ENCODE data around the gene BCL7B. TPM values are rescaled to one million over a fixed set of nuclear protein-coding genes. Genes with fewer than 3 reads are reported as not detected.

BCL7B gene
- total RNA-seq, 1 experiment from 2014 or later = 41.0 TPM

DNA sequence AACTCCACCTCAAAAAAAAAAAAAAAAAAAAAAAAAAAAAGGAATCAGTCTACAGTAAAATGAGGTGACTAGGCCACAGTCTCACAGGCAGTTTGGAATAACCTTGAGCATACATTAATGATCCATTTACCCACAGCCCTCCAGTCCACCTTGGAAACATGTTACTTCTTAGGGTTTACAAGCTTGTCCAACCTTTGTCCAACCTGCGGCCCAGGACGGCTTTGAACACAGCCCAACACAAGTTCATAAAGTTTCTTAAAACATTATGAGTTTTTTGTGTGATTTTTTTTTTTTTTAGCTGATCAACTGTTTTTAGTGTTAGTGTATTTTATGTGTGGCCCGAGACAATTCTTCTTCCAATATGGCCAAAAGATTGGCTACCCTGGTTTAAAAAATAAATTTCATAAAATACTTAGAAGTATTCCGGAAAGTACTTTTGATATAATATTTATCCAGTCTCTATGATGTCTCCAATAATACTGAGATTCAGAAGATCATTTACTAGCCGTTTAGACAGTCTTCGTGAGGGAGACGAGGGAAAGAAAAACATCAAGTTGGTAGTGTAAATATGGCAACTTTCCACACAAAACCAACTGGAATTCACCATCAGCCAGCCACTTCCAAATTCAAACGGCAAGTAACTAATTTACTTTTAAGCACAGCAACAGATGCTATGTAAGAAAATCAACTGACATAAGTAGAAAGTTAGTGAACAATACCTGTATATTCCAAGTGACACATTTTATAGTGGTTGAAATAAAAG, 45.3 kb downstream of the BCL7B start:
- H4K20me1 ChIP-seq (ENCODE audit: low read length) = peaks cover 28% of the 10 kb centered on the region
- no peaks in the 10 kb centered on the region for H3K9me2 ChIP-seq (replicated peaks; ENCODE audit: low read length)
- H3F3A ChIP-seq (ENCODE audit: low read length, unreplicated experiment) = no peaks in the 10 kb centered on the region
- no peaks in the 10 kb centered on the region for H3K9me3 ChIP-seq (ENCODE audit: low read length)
- intact Hi-C loops (cut with micrococcal nuclease) = no loop called here
- no peak overlapping the region for H2AFZ ChIP-seq (ENCODE audit: low read length)
- H3K4me2 ChIP-seq (ENCODE audit: low read length) = no peak overlapping the region
- H3K4me1 ChIP-seq (ENCODE audit: insufficient read depth, low read length) = no peaks in the 10 kb centered on the region
- H3K27ac ChIP-seq (ENCODE audit: low read length) = no peak overlapping the region
- H3K79me2 ChIP-seq (ENCODE audit: low read length) = peaks cover 73% of the 10 kb centered on the region
- H3K36me3 ChIP-seq (ENCODE audit: low read depth, low read length) = peaks cover 45% of the 10 kb centered on the region
- ChIA-PET CTCF (no interaction called here), POLR2A (ENCODE audit: unreplicated experiment) (no interaction called here)
- no peak overlapping the region for H3K9ac ChIP-seq (ENCODE audit: low read length)
- no peak for ATAC-seq
- no peak overlapping the region for H3K4me3 ChIP-seq (ENCODE audit: low read length)
- no TSS peak for BruUV-seq (replicated peaks)
- H3K27me3 ChIP-seq (ENCODE audit: low read length) = no peaks in the 10 kb centered on the region
- TF ChIP-seq, protein P1, sequence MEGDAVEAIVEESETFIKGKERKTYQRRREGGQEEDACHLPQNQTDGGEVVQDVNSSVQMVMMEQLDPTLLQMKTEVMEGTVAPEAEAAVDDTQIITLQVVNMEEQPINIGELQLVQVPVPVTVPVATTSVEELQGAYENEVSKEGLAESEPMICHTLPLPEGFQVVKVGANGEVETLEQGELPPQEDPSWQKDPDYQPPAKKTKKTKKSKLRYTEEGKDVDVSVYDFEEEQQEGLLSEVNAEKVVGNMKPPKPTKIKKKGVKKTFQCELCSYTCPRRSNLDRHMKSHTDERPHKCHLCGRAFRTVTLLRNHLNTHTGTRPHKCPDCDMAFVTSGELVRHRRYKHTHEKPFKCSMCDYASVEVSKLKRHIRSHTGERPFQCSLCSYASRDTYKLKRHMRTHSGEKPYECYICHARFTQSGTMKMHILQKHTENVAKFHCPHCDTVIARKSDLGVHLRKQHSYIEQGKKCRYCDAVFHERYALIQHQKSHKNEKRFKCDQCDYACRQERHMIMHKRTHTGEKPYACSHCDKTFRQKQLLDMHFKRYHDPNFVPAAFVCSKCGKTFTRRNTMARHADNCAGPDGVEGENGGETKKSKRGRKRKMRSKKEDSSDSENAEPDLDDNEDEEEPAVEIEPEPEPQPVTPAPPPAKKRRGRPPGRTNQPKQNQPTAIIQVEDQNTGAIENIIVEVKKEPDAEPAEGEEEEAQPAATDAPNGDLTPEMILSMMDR (conservative IDR thresholded peaks at IDR 0.05; ENCODE audit: low read depth, low read length) = no peak
- TF ChIP-seq EZH2phosphoT487 (IDR thresholded peaks at IDR 0.05; ENCODE audit: borderline replicate concordance, low read length) (no peak), EZH2 (IDR thresholded peaks at IDR 0.05; ENCODE audit: low read length, unreplicated experiment) (no peak)
- DNase-seq = no peak

DNA sequence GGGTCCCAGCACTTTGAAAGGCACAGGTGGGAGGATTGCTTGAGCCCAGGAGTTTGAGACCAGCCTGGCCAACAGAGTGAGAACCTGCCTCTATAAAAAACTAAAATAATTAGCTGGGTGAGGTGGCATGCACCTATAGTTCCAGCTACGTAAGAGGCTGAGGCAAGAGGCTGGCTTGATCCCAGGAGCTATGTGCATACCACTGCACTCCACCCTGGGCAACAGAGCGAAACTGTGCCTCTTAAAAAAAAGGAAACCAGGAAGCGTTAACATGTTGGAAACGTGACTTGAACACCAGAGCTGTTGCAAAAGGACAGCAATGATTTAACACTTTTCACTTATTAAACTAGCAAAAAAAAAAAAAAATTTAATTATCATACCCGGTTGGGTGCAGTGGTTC, 48.0 kb downstream of the BCL7B start:
- Histone ChIP-seq H3K9ac (ENCODE audit: low read length) (no peak overlapping the region), H3K9me3 (ENCODE audit: low read length) (no peaks in the 10 kb centered on the region), H3F3A (ENCODE audit: low read length, unreplicated experiment) (no peaks in the 10 kb centered on the region), H3K9me2 (replicated peaks; ENCODE audit: low read length) (no peaks in the 10 kb centered on the region), H3K4me1 (ENCODE audit: insufficient read depth, low read length) (no peaks in the 10 kb centered on the region), H3K36me3 (ENCODE audit: low read depth, low read length) (peaks cover 42% of the 10 kb centered on the region), H2AFZ (ENCODE audit: low read length) (no peak overlapping the region), H4K20me1 (ENCODE audit: low read length) (peaks cover 19% of the 10 kb centered on the region), H3K4me2 (ENCODE audit: low read length) (no peak overlapping the region), H3K27ac (ENCODE audit: low read length) (no peak overlapping the region), H3K4me3 (ENCODE audit: low read length) (no peak overlapping the region), H3K79me2 (ENCODE audit: low read length) (peaks cover 53% of the 10 kb centered on the region), H3K27me3 (ENCODE audit: low read length) (no peaks in the 10 kb centered on the region)
- CTCF ChIA-PET = no interaction called here
- no peak for ATAC-seq
- DNase-seq = no peak
- BruUV-seq (replicated peaks) = no TSS peak
- POLR2A ChIA-PET (ENCODE audit: unreplicated experiment) = no interaction called here
- intact Hi-C loops (cut with micrococcal nuclease) = no loop called here
- TF ChIP-seq EZH2phosphoT487 (IDR thresholded peaks at IDR 0.05; ENCODE audit: borderline replicate concordance, low read length) = no peak

DNA sequence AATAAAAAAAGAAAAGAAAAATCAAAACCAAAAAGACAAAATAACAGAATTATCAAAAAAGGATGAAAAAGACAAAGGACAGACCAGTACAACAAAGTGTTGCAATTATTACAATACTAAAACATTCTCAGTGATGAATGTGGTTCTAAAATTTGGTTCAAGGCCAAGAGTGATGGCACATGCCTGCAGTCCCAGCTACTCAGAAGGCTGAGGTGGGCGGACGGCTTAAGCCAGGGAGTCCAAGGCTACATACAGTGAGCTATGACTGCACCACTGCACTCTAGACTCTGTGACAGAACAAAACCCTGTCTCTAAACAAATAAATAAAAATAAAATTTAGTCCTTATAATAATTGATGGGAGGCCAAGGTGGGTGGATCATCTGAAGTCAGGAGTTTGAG, 49.9 kb downstream of the BCL7B start:
- DNase-seq = no peak
- POLR2A ChIA-PET (ENCODE audit: unreplicated experiment) = no interaction called here

More for the DNA sequence above, 49.9 kb downstream of the BCL7B start:
- Histone ChIP-seq H3K4me3 (ENCODE audit: low read length) (no peak overlapping the region), H3K36me3 (ENCODE audit: low read depth, low read length) (peaks cover 53% of the 10 kb centered on the region), H4K20me1 (ENCODE audit: low read length) (peaks cover 11% of the 10 kb centered on the region), H3K9me2 (replicated peaks; ENCODE audit: low read length) (no peaks in the 10 kb centered on the region), H3K4me2 (ENCODE audit: low read length) (no peak overlapping the region), H3K27me3 (ENCODE audit: low read length) (no peaks in the 10 kb centered on the region), H3K9me3 (ENCODE audit: low read length) (no peaks in the 10 kb centered on the region), H3K9ac (ENCODE audit: low read length) (no peak overlapping the region), H3K27ac (ENCODE audit: low read length) (no peak overlapping the region), H3K4me1 (ENCODE audit: insufficient read depth, low read length) (no peaks in the 10 kb centered on the region), H2AFZ (ENCODE audit: low read length) (no peak overlapping the region), H3K79me2 (ENCODE audit: low read length) (peaks cover 42% of the 10 kb centered on the region), H3F3A (ENCODE audit: low read length, unreplicated experiment) (no peaks in the 10 kb centered on the region)
- intact Hi-C loops (cut with micrococcal nuclease) = no loop called here
- TF ChIP-seq EZH2 (IDR thresholded peaks at IDR 0.05; ENCODE audit: low read length, unreplicated experiment) = no peak
- TF ChIP-seq, protein P1 (conservative IDR thresholded peaks at IDR 0.05; ENCODE audit: low read depth, low read length) = no peak
- no peak for TF ChIP-seq EZH2phosphoT487 (IDR thresholded peaks at IDR 0.05; ENCODE audit: borderline replicate concordance, low read length)
- CTCF ChIA-PET = no interaction called here
- ATAC-seq = no peak
- no TSS peak for BruUV-seq (replicated peaks)

Data from PC-3 (cell line).